ENCODE data around the gene PTPRT.
"Not testable (repeated sequence)": the region's sequence is repeated elsewhere in the genome, so short reads cannot be mapped to it uniquely, and the experiment has no call there.

PTPRT gene

DNA sequence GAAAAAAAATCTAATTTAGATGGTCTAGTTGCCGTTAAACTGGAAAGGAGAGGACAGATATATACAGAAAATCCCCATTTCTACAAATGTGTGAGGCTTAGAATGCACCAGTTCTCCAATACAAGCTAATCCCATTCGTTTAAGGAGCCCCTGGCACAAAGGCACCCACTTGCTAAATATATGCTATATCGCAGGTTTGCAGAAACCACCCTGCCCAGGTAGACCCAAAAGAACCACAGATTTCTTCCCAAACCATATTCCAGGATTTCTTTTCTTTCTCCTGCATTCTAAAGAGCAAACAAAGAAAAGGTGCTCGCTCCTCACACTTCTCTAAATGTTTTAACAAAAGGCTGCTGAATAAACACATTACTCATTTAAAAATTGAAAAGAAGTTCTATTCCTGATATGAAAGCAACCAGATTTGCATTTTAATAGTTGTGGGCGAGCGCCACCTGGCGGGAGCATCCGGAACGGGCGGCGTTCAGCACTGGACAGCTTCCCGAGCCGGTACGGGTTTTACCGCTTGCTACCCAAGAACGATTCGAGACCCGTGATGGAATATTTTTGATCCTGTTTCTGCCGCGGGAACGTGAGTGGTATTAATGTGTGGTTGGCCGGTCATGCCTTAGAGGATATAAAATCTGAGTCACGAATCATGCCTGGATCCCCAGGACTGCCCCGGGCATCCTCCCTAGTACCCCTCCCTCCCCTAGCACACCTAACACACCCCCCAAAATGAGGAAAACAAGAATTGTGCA is 2.1 kb downstream of the PTPRT start:
- peak; percentile 74 for DNase-seq (ENCODE audit: low spot score)

DNA sequence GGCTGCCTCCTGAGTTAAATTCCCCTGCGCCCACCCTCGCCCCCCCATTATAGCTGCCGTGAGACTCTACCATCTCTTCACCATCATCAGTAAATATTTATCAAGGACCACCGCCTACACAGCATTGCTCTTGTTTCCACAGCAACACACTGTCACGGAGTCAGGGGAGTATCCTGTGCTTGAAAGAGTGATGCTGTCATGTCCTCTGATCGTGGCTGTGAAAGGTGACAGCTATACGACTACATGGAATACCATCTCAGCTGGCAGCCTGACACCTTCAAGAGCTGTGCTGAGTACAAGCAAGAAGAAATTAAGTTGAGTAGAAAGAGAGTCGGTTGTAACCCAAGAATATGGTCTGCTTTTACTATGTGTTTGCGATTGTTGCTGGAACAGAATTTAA is 3.4 kb downstream of the PTPRT start:
- no peak for DNase-seq (ENCODE audit: low spot score)

DNA sequence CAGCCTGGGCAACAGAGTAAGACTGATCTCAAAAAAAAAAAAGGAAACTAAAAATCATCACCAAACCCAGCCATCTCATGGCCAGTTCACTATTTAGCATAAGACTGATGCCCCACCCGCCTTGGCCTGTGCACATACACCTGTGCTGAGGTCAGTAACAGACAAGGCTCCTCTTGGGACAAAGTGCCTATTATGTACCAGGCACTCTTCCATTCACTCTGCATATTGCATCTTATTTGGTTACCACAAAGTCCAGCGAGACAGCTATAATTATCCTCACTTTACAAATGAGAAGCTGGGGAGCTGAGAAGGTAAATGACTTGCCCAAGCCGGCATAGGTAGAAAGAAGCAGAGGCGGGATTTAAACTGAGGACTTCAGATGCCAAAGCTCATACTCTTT is 3.8 kb downstream of the PTPRT start:
- DNase-seq (ENCODE audit: low spot score) = no peak

DNA sequence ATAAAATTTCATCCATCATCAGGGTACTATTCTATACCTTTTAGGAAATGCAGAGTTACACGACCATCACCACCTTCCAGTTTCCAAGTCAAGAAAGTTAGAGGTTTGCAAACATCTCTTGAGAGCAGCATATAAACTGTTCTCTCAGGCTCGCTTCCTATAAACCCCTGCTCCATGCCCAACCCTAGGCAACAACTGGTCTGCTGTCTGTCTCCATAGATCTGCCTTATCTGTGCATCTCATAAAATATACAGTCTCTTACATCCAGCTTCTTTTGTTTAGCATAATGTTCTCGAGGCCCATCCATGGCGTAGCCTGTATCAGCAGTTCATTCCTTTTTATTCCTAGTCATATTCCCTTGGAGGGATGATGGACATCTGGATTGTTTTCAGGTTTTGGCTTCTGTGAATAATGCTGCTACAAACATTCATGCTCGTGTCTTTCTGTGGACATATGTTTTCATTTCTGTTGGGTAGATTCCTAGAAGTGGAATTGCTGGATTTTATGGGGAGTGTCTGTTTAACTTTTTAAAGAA is 6.1 kb downstream of the PTPRT start:
- no peak for DNase-seq (ENCODE audit: low spot score)

DNA sequence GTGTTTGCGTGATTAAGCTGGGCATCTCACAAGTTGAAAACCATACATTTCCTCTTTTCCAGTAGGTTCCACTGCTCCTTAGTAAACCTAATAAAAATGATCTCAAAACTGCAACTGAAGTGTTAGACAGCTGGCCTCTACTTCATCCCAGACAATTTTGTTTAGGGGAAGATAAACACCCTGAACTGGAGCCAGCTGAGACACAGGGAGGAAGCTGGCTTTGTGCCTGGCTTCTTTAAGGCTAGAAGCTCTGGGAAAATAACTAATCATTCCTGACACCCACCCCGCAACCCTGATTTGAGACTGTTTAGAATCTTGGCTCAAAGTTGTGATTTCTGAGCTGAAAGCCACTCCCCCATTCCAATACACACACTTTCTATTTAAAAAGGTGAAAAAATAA is 11.6 kb downstream of the PTPRT start:
- no peak for DNase-seq (ENCODE audit: low spot score)

DNA sequence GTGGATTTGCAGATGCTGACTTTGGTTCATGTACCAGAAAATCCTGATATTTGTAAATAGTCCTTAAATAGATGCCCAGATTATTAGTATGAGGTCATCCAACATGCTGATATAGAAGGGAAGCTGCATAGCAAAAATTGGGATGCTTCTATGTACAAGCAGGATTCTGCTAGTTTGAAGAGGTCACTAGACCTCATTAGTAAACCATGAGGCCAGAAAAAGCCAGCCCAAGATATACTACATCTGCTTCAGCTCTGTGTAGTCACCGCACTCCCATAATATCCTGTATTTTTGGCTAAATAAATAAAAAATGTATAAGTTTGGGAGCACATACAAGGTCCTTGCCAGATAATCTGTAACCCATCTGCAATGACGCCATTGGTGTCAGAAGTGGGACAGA is 13.0 kb downstream of the PTPRT start:
- no peak for DNase-seq (ENCODE audit: low spot score)

DNA sequence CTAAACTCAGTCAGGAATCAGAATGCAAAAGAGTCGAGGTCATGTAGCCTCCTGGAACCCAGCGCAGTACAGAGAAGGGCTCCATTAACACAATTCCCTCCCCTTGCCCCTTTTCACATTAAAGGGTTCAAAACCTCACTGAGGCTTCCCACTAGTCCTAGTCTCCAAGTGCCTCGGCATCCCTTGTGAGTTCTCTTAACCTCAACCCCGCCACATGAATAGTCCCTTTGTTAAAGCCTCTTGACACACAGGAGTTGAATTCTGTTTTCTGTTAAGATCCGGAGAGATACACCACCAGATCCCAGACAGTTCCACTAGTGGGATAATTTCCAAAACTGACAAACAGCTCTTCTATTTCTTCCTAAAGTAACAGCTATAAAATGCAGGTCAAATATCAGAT is 17.8 kb downstream of the PTPRT start:
- DNase-seq (ENCODE audit: low spot score) = no peak

DNA sequence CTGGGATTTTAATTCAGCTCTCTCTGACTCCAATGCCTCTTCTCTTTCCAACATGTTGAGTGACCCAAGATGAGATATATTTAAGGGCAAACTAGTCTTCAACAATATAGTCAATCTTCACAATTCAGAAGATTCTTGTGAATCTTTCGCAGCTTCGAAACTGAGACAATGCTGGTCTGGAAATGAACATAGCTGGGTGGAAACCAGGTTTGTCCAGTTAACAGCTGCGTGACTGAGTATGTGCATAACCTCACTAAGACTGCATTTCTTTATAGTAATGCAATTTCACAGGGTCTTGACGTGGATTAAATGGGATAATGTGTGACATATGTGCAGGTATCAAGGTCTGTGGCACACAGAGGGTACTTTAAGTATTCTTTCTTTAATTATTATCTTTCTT is 18.9 kb downstream of the PTPRT start:
- no peak for DNase-seq (ENCODE audit: low spot score)

DNA sequence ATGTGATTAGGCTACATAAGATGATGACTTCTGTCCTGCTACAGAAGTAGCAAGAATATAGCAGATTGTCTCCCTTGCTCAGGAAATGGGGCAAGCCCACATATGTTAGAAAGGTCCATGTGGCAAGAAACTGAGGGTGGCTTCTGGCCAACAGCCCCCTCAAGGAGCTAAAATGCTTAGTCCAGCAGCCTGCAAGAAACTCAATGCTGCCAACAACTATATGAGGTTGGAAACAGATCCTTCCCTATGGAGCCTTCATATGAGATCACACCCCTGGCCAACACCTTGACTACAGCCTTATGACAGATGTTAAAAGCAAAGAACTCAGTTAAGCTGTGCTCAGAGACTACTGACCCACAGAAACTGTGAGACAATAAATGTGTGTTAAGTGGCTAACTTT is 22.1 kb downstream of the PTPRT start:
- no peak for DNase-seq (ENCODE audit: low spot score)

DNA sequence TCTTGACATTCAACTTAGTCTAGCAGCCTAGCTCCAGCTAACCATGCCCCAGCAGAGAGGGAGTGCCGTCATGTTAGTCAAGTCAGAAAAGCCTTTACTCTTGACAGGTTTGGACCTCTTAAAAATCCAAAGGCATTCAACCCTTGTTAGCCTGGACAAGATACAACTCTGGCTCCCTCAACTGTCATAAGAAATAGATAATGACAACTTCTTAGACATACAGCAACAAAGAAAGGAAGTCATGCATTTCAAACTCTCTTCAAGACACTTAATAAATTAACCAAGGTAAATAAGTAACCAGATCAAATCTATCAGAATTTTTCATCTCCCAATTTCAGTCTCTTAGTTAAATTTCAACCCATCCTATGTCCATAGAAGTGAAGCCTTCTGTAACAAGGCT is 22.7 kb downstream of the PTPRT start:
- no peak for DNase-seq (ENCODE audit: low spot score)

DNA sequence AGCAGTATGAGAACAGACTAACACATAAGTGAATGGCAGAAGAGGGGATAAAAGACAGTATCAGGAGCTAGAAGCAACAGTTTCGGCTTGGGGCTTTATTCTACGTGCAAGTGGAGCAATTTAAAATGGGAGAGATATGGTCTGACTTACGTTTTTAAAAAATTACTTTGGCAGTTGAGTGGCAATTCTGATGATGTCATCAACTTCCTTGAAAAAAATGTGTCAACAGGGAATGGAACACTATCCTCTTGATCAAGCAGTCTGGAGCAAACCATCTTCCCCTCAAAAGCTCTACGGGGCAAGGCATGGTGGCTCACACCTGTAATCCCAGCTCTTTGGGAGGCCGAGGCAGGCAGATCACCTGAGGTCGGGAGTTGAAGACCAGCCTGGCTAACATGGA is 24.1 kb downstream of the PTPRT start:
- DNase-seq (ENCODE audit: low spot score) = no peak

DNA sequence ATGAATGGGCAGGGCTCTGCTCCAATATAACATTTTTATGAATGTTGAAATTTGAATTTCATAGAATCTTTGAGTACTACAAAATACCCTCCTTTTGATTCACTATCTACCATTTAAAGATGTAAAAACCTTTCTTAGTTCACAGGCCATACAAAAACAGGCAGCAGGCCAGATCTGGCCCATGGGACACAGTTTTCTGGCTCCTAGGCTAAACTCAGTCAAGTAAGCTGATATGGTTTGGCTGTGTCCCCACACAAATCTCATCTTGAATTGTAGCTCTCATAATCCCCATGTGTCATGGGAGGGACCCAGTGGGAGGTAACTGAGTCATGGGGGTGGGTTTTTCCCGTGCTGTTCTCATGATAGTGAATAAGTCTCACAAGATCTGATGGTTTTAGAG is 25.0 kb downstream of the PTPRT start:
- DNase-seq (ENCODE audit: low spot score) = not testable (repeated sequence)

DNA sequence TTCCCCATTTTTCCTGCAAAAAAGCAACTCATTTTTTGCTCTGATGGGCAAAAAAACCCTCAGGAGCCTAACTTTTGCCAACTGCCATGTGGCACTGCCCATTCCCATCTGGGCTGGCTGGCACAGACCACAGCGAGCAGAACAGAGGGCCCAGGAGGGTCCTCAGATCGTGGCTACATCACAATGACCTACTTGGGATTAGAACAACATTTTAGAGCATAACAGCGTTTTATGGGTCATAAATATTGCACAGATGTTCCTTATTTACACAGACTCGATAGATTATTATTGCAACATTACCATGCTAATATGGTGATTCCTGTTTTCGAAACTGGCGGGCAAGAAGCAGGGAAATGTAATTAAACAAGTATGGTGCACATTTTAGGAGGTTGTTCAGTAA is 28.0 kb downstream of the PTPRT start:
- DNase-seq (ENCODE audit: low spot score) = no peak

DNA sequence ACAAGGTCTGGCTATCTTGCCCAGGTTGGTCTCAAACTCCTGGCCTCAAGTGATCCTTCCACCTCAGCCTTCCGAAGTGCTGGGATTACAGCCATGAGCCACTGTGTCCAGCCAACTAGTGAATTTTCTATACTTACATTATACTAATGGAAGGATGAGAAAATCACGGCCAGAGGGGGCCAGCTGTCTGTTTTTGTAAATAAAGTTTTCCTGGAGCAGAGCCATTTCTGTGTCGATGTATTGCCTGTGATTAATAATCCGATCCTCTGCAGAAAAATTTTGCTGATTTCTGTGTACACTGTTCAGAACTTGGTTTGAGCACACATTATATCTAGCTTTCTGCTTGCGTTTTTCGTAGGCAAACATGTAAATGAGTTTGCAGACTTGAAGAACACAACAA is 28.8 kb downstream of the PTPRT start:
- DNase-seq (ENCODE audit: low spot score) = no peak

DNA sequence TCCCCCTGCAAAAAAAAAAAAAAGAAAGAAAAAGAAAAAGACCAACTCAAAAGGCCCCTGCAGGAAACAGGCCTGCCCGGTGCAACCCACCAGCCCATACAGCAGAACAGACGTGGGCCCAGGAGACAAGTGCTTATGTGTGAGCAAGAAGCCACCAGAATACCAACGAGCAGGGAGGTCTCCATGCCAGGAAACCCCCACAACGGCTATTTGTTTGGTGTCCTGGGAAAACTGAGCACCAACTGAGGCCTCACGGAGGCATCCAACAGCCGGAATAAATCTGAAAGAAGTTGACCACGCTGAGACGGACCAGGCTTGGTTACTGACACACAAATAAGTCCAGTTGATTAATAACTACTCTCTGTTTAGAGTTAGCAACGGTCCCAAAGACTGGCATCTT is 29.7 kb downstream of the PTPRT start:
- no peak for DNase-seq (ENCODE audit: low spot score)

DNA sequence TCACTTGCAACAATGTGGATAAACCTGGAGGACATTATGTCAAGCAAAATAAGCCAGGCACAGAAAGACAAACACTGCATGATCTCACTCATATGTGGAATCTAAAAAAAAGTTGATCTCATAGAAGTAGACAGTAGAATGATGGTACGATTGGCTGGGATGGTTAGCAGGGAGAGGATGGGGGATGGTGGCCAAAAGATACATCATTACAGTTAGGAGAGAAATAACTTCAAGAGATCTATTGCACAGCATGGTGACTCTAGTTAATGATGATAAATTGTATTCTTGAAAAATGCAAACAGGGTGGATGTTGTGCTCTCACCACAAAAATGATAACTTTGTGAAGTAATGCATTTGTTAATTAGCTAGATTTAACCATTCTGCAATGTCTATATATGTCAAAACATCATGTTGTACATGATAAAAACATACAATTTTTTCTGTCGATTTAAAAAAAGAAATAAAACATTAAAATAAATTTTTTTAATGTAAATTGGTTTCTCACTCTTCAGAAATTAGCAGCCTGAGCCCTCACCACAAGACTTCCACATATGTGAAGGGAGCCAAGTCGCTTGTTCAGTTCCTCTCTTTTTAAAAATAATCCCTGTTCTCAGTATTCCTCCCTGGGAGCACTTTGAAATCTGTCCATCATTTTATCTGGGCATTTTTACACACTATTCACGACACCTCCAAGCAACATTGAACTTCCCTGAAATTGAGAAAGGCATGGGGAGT is 34.2 kb downstream of the PTPRT start:
- no peak for DNase-seq (ENCODE audit: low spot score)

DNA sequence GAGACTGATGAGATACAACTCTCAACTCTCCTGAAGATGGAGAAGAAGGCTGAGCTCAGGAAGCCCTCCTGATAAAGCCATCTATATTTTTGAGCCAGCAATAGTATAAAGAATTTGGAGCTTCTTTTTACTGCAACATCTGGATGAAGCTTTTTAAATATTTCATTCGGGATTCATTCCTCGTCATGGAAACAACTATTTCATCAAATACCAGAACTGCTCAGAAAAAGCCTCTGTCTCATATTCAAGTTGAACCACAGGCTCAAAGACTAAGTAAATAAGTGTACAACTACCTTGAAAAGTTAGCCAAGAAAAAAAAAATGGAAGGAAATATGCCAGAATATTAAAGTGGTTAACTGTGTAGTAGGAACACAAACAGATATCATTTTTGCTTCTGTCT is 37.8 kb downstream of the PTPRT start:
- DNase-seq (ENCODE audit: low spot score) = no peak

DNA sequence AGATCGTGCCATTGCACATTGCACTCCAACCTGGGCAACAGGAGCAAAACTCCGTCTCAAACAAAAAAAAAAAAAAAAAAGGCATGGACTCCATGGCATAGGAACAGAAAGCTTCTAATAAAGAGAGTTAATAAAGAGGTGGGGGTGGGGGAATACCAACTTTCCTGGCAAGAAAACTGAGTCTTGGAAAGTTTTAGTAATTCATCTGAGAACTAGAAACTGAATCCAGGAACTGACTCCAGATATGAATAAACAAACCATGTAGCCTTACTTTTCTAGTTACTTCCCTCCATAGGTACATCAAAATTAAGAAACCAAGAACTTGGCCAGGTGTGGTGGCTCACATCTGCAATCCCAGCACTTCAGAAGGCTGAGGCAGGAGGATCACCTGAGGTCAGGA is 38.5 kb downstream of the PTPRT start:
- no peak for DNase-seq (ENCODE audit: low spot score)

DNA sequence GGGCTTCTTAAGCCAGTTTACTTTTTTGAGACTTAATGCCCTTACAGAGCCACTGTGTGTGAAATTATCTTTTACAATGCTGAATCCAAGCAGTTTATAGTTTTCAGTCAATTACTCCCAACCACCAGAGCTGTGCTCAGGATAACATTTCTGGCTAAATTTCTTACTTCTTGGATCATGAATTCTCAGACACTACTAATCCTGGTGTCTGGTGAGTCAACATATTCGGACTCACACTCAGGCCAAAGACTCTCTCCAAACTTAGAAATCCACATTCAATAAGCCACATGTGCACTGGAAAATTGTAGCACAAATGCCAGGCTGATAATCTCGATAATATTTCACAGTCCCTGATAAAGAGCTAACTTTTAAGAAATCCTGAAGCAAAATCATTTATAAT is 49.0 kb downstream of the PTPRT start:
- DNase-seq (ENCODE audit: low spot score) = no peak

DNA sequence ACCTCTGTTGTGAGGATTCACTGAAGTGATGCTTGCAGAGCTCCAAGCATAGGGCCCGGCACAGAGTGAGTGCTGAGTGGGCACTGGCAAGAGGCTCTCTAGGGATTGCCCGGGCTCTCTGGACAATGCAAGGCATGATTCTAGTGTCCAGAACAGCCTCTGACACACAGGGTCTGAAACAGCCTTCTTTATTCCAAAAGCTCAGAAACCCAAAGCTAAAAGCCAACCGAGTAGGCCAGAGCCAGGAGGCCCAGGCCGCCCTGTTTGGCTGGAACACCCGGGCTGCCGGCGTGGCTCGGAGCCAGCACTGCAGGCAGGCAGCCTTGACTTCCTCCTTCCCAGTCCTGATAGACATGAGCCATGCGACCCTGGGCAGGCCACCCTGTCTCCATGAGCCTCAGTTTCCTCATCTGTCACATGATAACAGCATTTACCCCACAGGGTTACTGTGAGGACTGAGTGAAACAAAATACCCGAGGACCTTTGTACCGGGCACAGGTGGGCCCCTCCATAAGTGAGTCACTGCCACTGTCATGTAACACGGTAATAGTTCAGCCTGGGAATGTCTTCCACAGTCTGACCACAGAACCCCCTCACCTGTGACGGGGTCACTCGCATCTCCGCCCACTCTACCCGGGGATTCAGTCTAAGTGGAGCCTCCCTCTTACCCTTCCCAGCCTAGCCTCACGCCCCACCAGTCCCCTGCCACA is 51.5 kb downstream of the PTPRT start:
- DNase-seq (ENCODE audit: low spot score) = no peak

DNA sequence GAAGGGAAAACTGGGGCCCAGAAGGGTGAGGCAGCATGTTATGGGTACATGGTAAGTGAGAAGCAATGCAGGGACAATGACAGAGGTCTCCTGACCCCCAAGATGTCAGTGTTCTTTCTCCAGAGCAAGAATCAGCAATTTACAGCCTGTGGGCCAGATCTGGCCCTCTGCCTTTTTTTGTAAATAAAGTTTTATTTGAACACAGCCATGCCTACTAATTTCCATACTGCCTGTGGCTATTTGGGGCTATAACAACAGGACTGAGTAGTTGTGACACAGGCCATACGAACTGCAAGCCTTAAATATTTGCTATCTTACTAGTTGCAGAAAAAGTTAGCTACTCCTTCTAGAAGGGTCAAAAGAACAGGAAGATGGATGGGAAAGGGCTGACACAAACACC is 52.5 kb downstream of the PTPRT start:
- DNase-seq (ENCODE audit: low spot score) = no peak

DNA sequence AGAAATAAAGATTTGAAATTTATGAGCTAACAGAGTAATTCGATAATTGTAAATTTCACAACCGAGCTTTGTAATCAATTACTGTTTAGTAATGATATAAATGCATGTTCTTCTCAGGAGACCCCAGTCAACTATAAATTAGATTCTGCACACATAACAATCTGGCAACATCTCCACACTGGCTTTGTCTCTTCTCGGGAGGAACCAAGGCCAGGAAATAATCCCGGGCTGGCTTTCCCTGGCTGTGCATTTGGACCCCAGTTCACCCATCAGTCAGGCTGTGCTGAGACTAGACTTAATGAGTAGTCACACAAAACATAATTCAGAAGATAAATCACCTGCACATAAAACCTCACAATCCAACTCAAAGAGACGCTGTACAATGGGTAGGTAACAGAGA is 65.5 kb downstream of the PTPRT start:
- no peak for DNase-seq (ENCODE audit: low spot score)

DNA sequence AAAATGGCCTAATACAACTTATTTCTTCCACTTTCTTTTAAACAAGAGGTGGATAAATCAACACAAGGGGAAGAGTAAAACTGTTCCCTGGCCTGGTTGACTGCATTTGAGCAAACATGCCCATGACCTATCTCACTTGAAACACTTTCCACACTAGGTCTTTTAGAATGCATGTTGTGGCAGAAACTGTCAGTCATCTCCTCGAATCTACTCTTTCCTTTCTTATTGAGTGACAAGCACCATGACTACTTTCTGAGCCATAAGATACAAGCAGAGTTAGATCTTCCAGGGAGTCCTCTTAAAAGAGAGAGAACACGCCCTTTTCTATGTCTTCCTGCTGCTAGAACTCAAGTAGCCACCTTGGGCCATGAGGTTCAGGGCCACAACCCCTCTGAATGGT is 66.5 kb downstream of the PTPRT start:
- no peak for DNase-seq (ENCODE audit: low spot score)

Measured in germinal center (tissue), 1 donor.